GM12891 (cell line): ENCODE data around the gene C19orf47.

Experiments used
- PAX5 ChIP-seq: IDR thresholded peaks from 2 replicates; pipeline ENCODE4 v1.6.1; 2011; ENCODE audit warnings: low read length, moderate library complexity, mild to moderate bottlenecking; ENCODE audit not compliant: insufficient read depth, severe bottlenecking
- POLR2A ChIP-seq: IDR thresholded peaks from 2 replicates; pipeline ENCODE4 v1.6.1; 2011; ENCODE audit warnings: low read depth, low read length, control low read depth
- POLR2AphosphoS5 ChIP-seq: IDR thresholded peaks from 2 replicates; pipeline ENCODE4 v1.6.1; 2011; ENCODE audit warnings: low read depth, low read length, control low read depth
- POU2F2 ChIP-seq: IDR thresholded peaks from 2 replicates; pipeline ENCODE4 v1.6.1; 2011; ENCODE audit warnings: low read depth, mild to moderate bottlenecking, control low read depth, low read length, moderate library complexity
- TAF1 ChIP-seq: IDR thresholded peaks from 2 replicates; pipeline ENCODE4 v1.6.1; 2011; ENCODE audit warnings: low read depth, low read length, control low read depth

DNA sequence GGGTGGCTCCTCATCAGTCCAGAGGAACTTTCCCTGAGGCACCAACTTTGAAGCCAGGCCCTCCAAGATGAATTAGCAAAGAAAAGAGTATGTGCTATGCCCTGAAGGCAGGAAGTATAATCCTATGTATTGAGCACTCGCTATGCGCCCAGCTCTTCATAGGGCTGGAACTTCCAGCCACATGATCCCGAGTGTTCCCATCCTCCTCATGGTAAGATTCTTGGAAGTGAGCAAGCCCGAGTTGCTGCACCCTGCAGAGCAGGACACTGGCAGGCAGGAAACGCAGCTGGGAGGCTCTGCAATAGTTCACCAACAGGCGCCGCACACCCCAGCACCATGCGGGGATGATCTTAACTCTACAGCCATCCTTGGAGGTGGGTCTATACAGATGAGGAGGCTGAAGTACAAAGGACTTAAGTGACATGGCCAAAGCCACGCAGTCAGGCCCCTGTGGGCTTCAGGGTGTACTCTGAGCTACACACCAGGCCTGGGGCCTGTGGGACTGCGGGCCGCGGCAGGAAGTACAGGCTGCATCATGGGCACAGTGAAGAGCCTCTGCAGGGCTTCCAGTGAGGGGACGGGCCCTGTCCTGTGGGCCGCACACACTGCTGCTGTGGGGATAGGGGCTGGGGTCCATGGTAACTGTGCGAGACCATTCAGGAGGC, 25.1 kb downstream of the C19orf47 start:
- TF ChIP-seq TAF1 (no peak), POLR2A (no peak), POLR2AphosphoS5 (no peak), PAX5 (no peak), POU2F2 (no peak)
